Measurements from ENCODE around the gene TSPYL6. TPM values are rescaled to one million over a fixed set of nuclear protein-coding genes. Genes with fewer than 3 reads are reported as not detected.

The TSPYL6 gene
- total RNA-seq, 1 experiment from 2014 or later: not detected

GRCh38 chr2:54228945-54229344 is 27.1 kb downstream of the TSPYL6 start:
- POLR2A ChIA-PET: no interaction called here
- no peaks in the 10 kb centered on the region for H3K9me3 ChIP-seq (ENCODE audit: control insufficient read depth, insufficient read depth, low read depth, low read length)
- DNase-seq (ENCODE audit: low read depth, low spot score): no peak
- in situ Hi-C loops (cut with HindIII; ENCODE audit: low pct_unique_long_range_greater_than_20kb, low sequenced_read_pairs) (no loop called here), intact Hi-C loops (cut with micrococcal nuclease; ENCODE audit: unreplicated experiment) (no loop called here)
- BruUV-seq (replicated peaks): no TSS peak
- H3K27me3 ChIP-seq (ENCODE audit: control insufficient read depth, insufficient read depth, low read length): no peaks in the 10 kb centered on the region
- CTCF ChIA-PET: no interaction called here
- no peak for TF ChIP-seq POLR2AphosphoS5 (IDR thresholded peaks at IDR 0.05; ENCODE audit: low read depth, low read length)
- TF ChIP-seq REST (IDR thresholded peaks at IDR 0.05; ENCODE audit: insufficient read depth in 1 of 2, low read depth in 2 of 2, low read length in 1 of 2): no peak
- TF ChIP-seq SIN3A (IDR thresholded peaks at IDR 0.05; ENCODE audit: borderline replicate concordance, insufficient read depth, low read depth, low read length): no peak
- TF ChIP-seq CTCF (IDR thresholded peaks at IDR 0.05): no peak
- TF ChIP-seq TCF7L2 (IDR thresholded peaks at IDR 0.05; ENCODE audit: low read depth, low read length): no peak
- no peak overlapping the region for H3K4me3 ChIP-seq (ENCODE audit: low read depth in 2 of 2, low read length in 2 of 2)
- ATAC-seq: no peak
- H3K4me1 ChIP-seq (ENCODE audit: control insufficient read depth, insufficient read depth, low read length): no peaks in the 10 kb centered on the region
- no peak overlapping the region for H3K27ac ChIP-seq (ENCODE audit: low read length)
- H3K36me3 ChIP-seq (ENCODE audit: control insufficient read depth, insufficient read depth, low read length): no peaks in the 10 kb centered on the region

- Histone ChIP-seq H3K4me3 (ENCODE audit: low read depth in 2 of 2, low read length in 2 of 2) (no peak overlapping the region), H3K36me3 (ENCODE audit: control insufficient read depth, insufficient read depth, low read length) (no peaks in the 10 kb centered on the region), H3K27me3 (ENCODE audit: control insufficient read depth, insufficient read depth, low read length) (no peaks in the 10 kb centered on the region), H3K4me1 (ENCODE audit: control insufficient read depth, insufficient read depth, low read length) (no peaks in the 10 kb centered on the region), H3K9me3 (ENCODE audit: control insufficient read depth, insufficient read depth, low read depth, low read length) (no peaks in the 10 kb centered on the region), H3K27ac (ENCODE audit: low read length) (no peak overlapping the region)
- DNase-seq (ENCODE audit: low read depth, low spot score) (no peak), ATAC-seq (no peak)
- POLR2A ChIA-PET: no interaction called here
- intact Hi-C loops (cut with micrococcal nuclease; ENCODE audit: unreplicated experiment) (no loop called here), in situ Hi-C loops (cut with HindIII; ENCODE audit: low pct_unique_long_range_greater_than_20kb, low sequenced_read_pairs) (no loop called here)
- BruUV-seq (replicated peaks): no TSS peak
- CTCF ChIA-PET: no interaction called here
- no peak for TF ChIP-seq REST (IDR thresholded peaks at IDR 0.05; ENCODE audit: insufficient read depth in 1 of 2, low read depth in 2 of 2, low read length in 1 of 2)
- TF ChIP-seq CTCF (IDR thresholded peaks at IDR 0.05): no peak
- no peak for TF ChIP-seq POLR2AphosphoS5 (IDR thresholded peaks at IDR 0.05; ENCODE audit: low read depth, low read length)
- TF ChIP-seq SIN3A (IDR thresholded peaks at IDR 0.05; ENCODE audit: borderline replicate concordance, insufficient read depth, low read depth, low read length): no peak
- no peak for TF ChIP-seq TCF7L2 (IDR thresholded peaks at IDR 0.05; ENCODE audit: low read depth, low read length)
These were observed 28.2 kb downstream of the TSPYL6 start for GRCh38 chr2:54227798-54228197.
